IPS-15b (cell line): Measurements from ENCODE around the gene NFATC2.

Experiments
- H3K27me3 ChIP-seq: one replicate; pipeline ENCODE4 v1.6.1; 2013; ENCODE audit warnings: low read length; ENCODE audit not compliant: control insufficient read depth, insufficient read depth
- H3K36me3 ChIP-seq: one replicate; pipeline ENCODE4 v1.6.1; 2013; ENCODE audit warnings: low read length; ENCODE audit not compliant: control insufficient read depth, insufficient read depth
- H3K4me1 ChIP-seq: one replicate; pipeline ENCODE4 v1.6.1; 2013; ENCODE audit warnings: mild to moderate bottlenecking, low read length; ENCODE audit not compliant: control insufficient read depth, insufficient read depth
- H3K4me3 ChIP-seq: one replicate; pipeline ENCODE4 v1.5.1; 2013; ENCODE audit warnings: low read depth, low read length
- H3K9ac ChIP-seq: one replicate; pipeline ENCODE4 v1.6.1; 2013; ENCODE audit warnings: low read depth, mild to moderate bottlenecking, low read length
- H3K9me3 ChIP-seq: one replicate; pipeline ENCODE4 v1.6.1; 2013; ENCODE audit warnings: mild to moderate bottlenecking, low read length; ENCODE audit not compliant: control insufficient read depth, insufficient read depth

Gene NFATC2

GRCh38 chr20:51447765-51448148, 94.8 kb downstream of the NFATC2 start:
- no peaks in the 10 kb centered on the region for H3K27me3 ChIP-seq
- H3K36me3 ChIP-seq = no peaks in the 10 kb centered on the region
- no peak overlapping the region for H3K4me3 ChIP-seq
- peaks cover 5% of the 10 kb centered on the region for H3K4me1 ChIP-seq
- H3K9me3 ChIP-seq = no peaks in the 10 kb centered on the region
- no peak overlapping the region for H3K9ac ChIP-seq

- Histone ChIP-seq H3K4me3 (no peak overlapping the region), H3K9me3 (no peaks in the 10 kb centered on the region), H3K4me1 (peaks cover 5% of the 10 kb centered on the region), H3K27me3 (no peaks in the 10 kb centered on the region), H3K9ac (no peak overlapping the region), H3K36me3 (no peaks in the 10 kb centered on the region)
Observed at GRCh38 chr20:51447097-51447764, 95.3 kb downstream of the NFATC2 start.

DNA sequence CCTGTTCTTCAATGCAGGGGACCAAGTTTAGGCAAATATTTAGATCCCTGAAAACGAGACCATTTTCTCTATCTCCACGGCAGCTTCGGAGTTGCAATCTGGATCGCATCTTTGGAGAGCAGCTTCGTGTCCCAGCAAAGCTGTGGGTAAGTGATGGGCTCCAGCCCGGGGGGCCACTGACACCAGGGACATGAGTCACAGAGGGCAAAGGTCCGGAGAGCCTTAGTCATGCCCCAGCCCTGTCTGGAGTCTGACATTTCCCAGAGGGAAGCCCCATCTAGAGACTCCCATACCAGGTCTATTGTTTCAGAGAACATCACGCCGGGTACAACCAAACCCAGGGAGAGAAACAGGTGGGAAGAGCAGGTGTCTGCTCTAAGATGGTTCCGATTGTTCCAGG, 95.9 kb downstream of the NFATC2 start:
- Histone ChIP-seq H3K4me3 (no peak overlapping the region), H3K4me1 (peaks cover 5% of the 10 kb centered on the region), H3K36me3 (no peaks in the 10 kb centered on the region), H3K9ac (no peak overlapping the region), H3K27me3 (no peaks in the 10 kb centered on the region), H3K9me3 (no peaks in the 10 kb centered on the region)

GRCh38 chr20:51446230-51446629, 96.3 kb downstream of the NFATC2 start:
- Histone ChIP-seq H3K36me3 (no peaks in the 10 kb centered on the region), H3K9ac (no peak overlapping the region)

DNA sequence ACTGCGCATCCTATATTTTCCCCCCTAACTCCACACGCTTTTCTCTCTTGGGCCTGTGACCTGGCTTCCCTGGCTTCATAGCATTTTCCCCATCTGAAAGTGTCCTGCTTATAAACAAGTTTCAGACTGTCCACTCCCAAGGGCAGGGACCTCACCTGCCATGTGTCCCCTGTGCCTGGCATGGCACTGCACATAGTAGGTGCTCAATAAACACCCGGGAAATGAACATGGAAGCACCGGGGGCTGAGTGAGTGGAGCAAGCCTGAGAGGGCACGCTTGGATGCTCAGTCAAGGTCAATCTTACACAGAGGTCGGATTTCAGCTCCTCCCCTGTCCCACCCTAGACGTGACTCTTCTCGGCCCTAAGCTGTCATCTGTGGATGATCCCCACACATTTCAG, 96.9 kb downstream of the NFATC2 start:
- peaks cover 5% of the 10 kb centered on the region for H3K4me1 ChIP-seq
- no peaks in the 10 kb centered on the region for H3K9me3 ChIP-seq
- H3K36me3 ChIP-seq = no peaks in the 10 kb centered on the region
- H3K4me3 ChIP-seq = no peak overlapping the region
- H3K27me3 ChIP-seq = no peaks in the 10 kb centered on the region
- H3K9ac ChIP-seq = no peak overlapping the region

More at GRCh38 chr20:51446230-51446629, 96.3 kb downstream of the NFATC2 start:
- Histone ChIP-seq H3K9me3 (no peaks in the 10 kb centered on the region), H3K4me1 (peaks cover 5% of the 10 kb centered on the region), H3K27me3 (no peaks in the 10 kb centered on the region), H3K4me3 (no peak overlapping the region)

GRCh38 chr20:51444922-51445438, 97.5 kb downstream of the NFATC2 start:
- Histone ChIP-seq H3K4me3 (no peak overlapping the region), H3K4me1 (peaks cover 5% of the 10 kb centered on the region), H3K9me3 (no peaks in the 10 kb centered on the region), H3K36me3 (no peaks in the 10 kb centered on the region), H3K9ac (no peak overlapping the region), H3K27me3 (no peaks in the 10 kb centered on the region)

DNA sequence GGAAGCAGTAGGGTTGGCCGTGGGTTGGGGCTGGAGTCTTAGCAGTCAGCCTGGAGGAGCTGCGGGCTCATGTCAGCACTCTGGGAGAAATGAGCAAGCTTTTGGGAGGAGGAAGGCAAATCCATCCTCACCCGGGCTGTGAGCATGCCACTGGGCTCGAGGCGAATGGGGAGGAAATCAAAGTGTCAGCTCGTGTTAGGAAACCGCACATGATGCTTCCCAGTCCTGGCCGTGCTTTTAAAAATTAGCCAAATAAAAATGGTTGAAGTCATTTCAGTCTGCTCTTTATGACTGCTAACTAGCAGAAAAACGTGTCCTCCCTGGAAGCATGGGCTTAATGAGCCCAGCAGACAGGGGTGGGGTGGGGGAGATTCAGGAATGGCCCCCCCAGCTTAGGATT, 98.1 kb downstream of the NFATC2 start:
- Histone ChIP-seq H3K9me3 (no peaks in the 10 kb centered on the region), H3K4me3 (no peak overlapping the region), H3K27me3 (no peaks in the 10 kb centered on the region), H3K4me1 (peaks cover 5% of the 10 kb centered on the region), H3K9ac (no peak overlapping the region), H3K36me3 (no peaks in the 10 kb centered on the region)

- Histone ChIP-seq H3K27me3 (no peaks in the 10 kb centered on the region), H3K9me3 (no peaks in the 10 kb centered on the region), H3K4me1 (peaks cover 3% of the 10 kb centered on the region), H3K4me3 (no peak overlapping the region), H3K36me3 (no peaks in the 10 kb centered on the region), H3K9ac (no peak overlapping the region)
Observed at GRCh38 chr20:51442602-51443001, 99.9 kb downstream of the NFATC2 start.

DNA sequence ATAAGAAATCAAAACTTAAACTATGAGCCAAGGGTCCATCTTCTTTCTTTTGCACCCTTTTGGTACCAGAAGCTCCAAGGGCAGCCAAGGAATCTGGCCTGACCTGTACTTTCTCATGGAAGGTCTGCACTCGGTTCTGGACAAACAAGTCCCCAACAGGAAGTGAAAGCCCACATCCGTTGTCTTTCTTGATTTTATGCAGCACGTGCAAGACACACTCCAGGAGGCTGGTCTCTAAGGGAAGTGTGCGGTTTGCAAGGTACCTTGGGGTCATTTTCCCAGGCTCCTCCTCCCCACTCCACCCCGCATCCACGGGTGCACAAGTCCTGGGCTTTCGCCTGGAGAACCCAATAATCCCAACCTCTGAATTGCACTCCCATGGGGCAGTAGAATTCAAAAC, 101.9 kb downstream of the NFATC2 start:
- no peaks in the 10 kb centered on the region for H3K36me3 ChIP-seq
- no peak overlapping the region for H3K4me3 ChIP-seq
- H3K9ac ChIP-seq = no peak overlapping the region
- H3K9me3 ChIP-seq = no peaks in the 10 kb centered on the region
- H3K4me1 ChIP-seq = peaks cover 3% of the 10 kb centered on the region
- H3K27me3 ChIP-seq = no peaks in the 10 kb centered on the region

DNA sequence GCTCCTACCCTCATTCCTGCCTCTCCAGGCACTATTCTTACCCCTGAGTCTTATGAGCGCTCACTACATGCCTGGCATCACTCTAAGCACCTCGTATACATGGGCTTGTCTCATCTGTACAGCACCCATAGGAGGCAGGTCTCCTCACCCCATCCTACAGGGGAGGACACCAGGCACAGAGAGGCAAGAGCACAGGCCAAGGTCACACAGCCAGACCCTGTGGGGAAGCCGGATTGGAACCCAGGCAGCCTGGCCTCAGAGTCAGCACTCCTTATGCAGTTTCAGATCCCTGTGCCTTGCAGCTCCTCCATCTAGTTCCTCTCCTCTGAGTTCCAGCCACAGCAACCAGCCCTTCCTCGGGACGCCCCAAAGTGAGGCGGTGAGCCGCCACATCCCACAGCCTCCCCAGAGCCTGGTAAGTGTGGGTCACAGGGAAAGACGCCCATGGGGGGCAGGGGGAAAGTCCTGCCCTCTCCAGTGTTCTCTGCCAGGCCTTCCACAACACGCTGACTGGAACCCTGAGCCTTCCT, 103.3 kb downstream of the NFATC2 start:
- Histone ChIP-seq H3K9me3 (no peaks in the 10 kb centered on the region), H3K4me3 (no peak overlapping the region), H3K27me3 (no peaks in the 10 kb centered on the region), H3K9ac (no peak overlapping the region), H3K4me1 (no peaks in the 10 kb centered on the region), H3K36me3 (no peaks in the 10 kb centered on the region)

DNA sequence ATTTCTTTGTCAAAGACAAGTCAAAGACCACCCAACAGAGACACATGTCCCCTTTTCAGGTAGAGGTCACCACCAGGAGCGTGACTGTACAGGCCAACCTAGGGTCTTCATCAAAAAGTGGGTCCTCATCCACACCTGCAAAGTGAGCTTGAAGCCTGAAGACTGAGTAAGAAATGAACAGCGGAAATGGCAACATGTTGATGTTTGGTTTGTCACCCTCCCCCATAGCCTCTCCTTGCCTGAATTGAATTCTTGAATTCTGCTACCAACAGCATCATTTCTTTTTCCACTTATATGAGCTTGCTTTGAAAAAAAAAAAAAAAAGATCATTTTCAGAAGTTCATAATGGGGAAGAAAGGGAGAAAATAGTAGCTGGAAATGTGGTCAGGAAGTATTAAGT, 104.4 kb downstream of the NFATC2 start:
- H3K27me3 ChIP-seq = no peaks in the 10 kb centered on the region
- no peaks in the 10 kb centered on the region for H3K36me3 ChIP-seq
- H3K9ac ChIP-seq = no peak overlapping the region
- H3K4me1 ChIP-seq = no peaks in the 10 kb centered on the region
- no peaks in the 10 kb centered on the region for H3K9me3 ChIP-seq
- no peak overlapping the region for H3K4me3 ChIP-seq

GRCh38 chr20:51437182-51437924, 105.2 kb downstream of the NFATC2 start:
- no peak overlapping the region for H3K4me3 ChIP-seq
- no peaks in the 10 kb centered on the region for H3K4me1 ChIP-seq
- no peaks in the 10 kb centered on the region for H3K36me3 ChIP-seq
- no peaks in the 10 kb centered on the region for H3K9me3 ChIP-seq
- H3K9ac ChIP-seq = no peak overlapping the region
- no peaks in the 10 kb centered on the region for H3K27me3 ChIP-seq
